Uterus (tissue), 4 donors: ENCODE data around the gene CTNNBIP1. TPM values are rescaled to one million over a fixed set of nuclear protein-coding genes. Genes with fewer than 3 reads are reported as not detected.

Experiments used
- DNase-seq, 2 donors: peaks; one replicate each; pipeline ENCODE4 v3.0.0-alpha.2; 2019 to 2020
- H3K27ac ChIP-seq, 2 donors: fragments of 200-600 bp; sonication (generic); 1 replicate in 1 of 2; 2 replicates in 1 of 2; pipeline ENCODE4 v1.5.1; 2016 to 2018
- H3K27me3 ChIP-seq, 2 donors: fragments of 200-600 bp; sonication (generic); one replicate each; pipeline ENCODE4 v1.5.1; 2018 to 2019; ENCODE audit warnings: control low read depth in 1 of 2
- H3K36me3 ChIP-seq, 2 donors: fragments of 200-600 bp; sonication (generic); one replicate each; pipeline ENCODE4 v1.5.1; 2019; ENCODE audit warnings: control low read depth in 1 of 2
- H3K4me1 ChIP-seq, 2 donors: fragments of 200-600 bp; sonication (generic); one replicate each; pipeline ENCODE4 v1.5.1; 2018 to 2019; ENCODE audit warnings: control low read depth in 1 of 2
- H3K4me3 ChIP-seq, 2 donors: fragments of 200-600 bp; sonication (generic); 1 replicate in 1 of 2; 2 replicates in 1 of 2; pipeline ENCODE4 v1.5.1; 2018 to 2019; ENCODE audit warnings: mild to moderate bottlenecking in 1 of 2
- H3K9me3 ChIP-seq, 2 donors: fragments of 200-600 bp; sonication (generic); one replicate each; pipeline ENCODE4 v1.5.1; 2019; ENCODE audit warnings: control low read depth in 1 of 2
- CTCF ChIP-seq, 4 experiments: fragments of 200-600 bp in 2 of 4; fragments of 450-650 bp in 2 of 4; sonication (generic) in 2 of 4; IDR thresholded peaks; one replicate each; pipeline ENCODE4 v1.5.1; 2016 to 2019; ENCODE audit warnings: antibody characterized with exemption in 4 of 4, mild to moderate bottlenecking in 2 of 4, moderate library complexity in 1 of 4
- POLR2A ChIP-seq, 2 donors: fragments of 450-650 bp; IDR thresholded peaks; one replicate each; pipeline ENCODE4 v1.6.1; 2016; ENCODE audit warnings: antibody characterized with exemption in 2 of 2, mild to moderate bottlenecking in 1 of 2, moderate library complexity in 1 of 2
- intact Hi-C: fragments of 100-400 bp; cut with DNase I; formaldehyde crosslinking; loops from one replicate; pipeline ENCODE4 v1.15.1; 2023; ENCODE audit warnings: low total_unique reads
- total RNA-seq, 4 donors: library from RNA; depleted of rRNA in 3 of 4; stranded (reverse); fragments of >200 nt in 3 of 4; gene quantifications; one replicate each; pipeline versions ENCODE4 v1.1.0 to v1.2.4, GENCODE V29; 2014 to 2023
- donor health status: DM: yes; HTN: yes; CAD: no.

CTNNBIP1 gene
- total RNA-seq, 4 donors from 2014 or later, result 4.7 to 26.6 (median 13.6) TPM

GRCh38 chr1:9878404-9878803, 31.7 kb downstream of the CTNNBIP1 start:
- no peaks in the 10 kb centered on the region for H3K27me3 ChIP-seq
- no peak overlapping the region for H3K27ac ChIP-seq
- intact Hi-C loops, result no loop called here
- no peaks in the 10 kb centered on the region for H3K9me3 ChIP-seq
- no peak overlapping the region for H3K4me3 ChIP-seq
- no peaks in the 10 kb centered on the region for H3K4me1 ChIP-seq
- DNase-seq, result no peak
- TF ChIP-seq CTCF (IDR thresholded peaks at IDR 0.05), result no peak
- no peak for TF ChIP-seq POLR2A (IDR thresholded peaks at IDR 0.05)
- no peaks in the 10 kb centered on the region for H3K36me3 ChIP-seq

- Histone ChIP-seq H3K4me1 (no peaks in the 10 kb centered on the region), H3K9me3 (no peaks in the 10 kb centered on the region), H3K4me3 (no peak overlapping the region), H3K27ac (no peak overlapping the region), H3K36me3 (no peaks in the 10 kb centered on the region), H3K27me3 (no peaks in the 10 kb centered on the region)
- intact Hi-C loops, result no loop called here
- DNase-seq, result no peak
- TF ChIP-seq POLR2A (IDR thresholded peaks at IDR 0.05), result no peak
- no peak for TF ChIP-seq CTCF (IDR thresholded peaks at IDR 0.05)
Observed at GRCh38 chr1:9877962-9878361, 32.1 kb downstream of the CTNNBIP1 start.

- no peak for TF ChIP-seq POLR2A (IDR thresholded peaks at IDR 0.05)
- TF ChIP-seq CTCF (IDR thresholded peaks at IDR 0.05), result no peak
- intact Hi-C loops, result no loop called here
Observed at GRCh38 chr1:9875636-9876000, 34.5 kb downstream of the CTNNBIP1 start.

GRCh38 chr1:9874959-9875635, 35.0 kb downstream of the CTNNBIP1 start:
- peak; percentile 71 to 72 for DNase-seq
- Histone ChIP-seq H3K9me3 (no peaks in the 10 kb centered on the region), H3K4me1 (no peaks in the 10 kb centered on the region), H3K36me3 (no peaks in the 10 kb centered on the region), H3K27ac (no peak overlapping the region), H3K4me3 (no peak overlapping the region), H3K27me3 (no peaks in the 10 kb centered on the region)
- no peak for TF ChIP-seq POLR2A (IDR thresholded peaks at IDR 0.05)
- TF ChIP-seq CTCF (IDR thresholded peaks at IDR 0.05), result peak; percentile 89 to 95 (median 92)
- intact Hi-C loops, result no loop called here

More at GRCh38 chr1:9875636-9876000, 34.5 kb downstream of the CTNNBIP1 start:
- no peak for DNase-seq
- H3K9me3 ChIP-seq, result no peaks in the 10 kb centered on the region
- no peak overlapping the region for H3K27ac ChIP-seq
- no peaks in the 10 kb centered on the region for H3K36me3 ChIP-seq
- no peaks in the 10 kb centered on the region for H3K4me1 ChIP-seq
- no peak overlapping the region for H3K4me3 ChIP-seq
- no peaks in the 10 kb centered on the region for H3K27me3 ChIP-seq

GRCh38 chr1:9874412-9874811, 35.7 kb downstream of the CTNNBIP1 start:
- TF ChIP-seq POLR2A (IDR thresholded peaks at IDR 0.05) (no peak), CTCF (IDR thresholded peaks at IDR 0.05) (no peak)
- no peak overlapping the region for H3K4me3 ChIP-seq
- H3K4me1 ChIP-seq, result no peaks in the 10 kb centered on the region
- intact Hi-C loops, result no loop called here
- H3K9me3 ChIP-seq, result no peaks in the 10 kb centered on the region
- no peaks in the 10 kb centered on the region for H3K27me3 ChIP-seq
- no peak for DNase-seq
- H3K36me3 ChIP-seq, result no peaks in the 10 kb centered on the region
- no peak overlapping the region for H3K27ac ChIP-seq
